ENCODE data around the gene FKBP6.
"Not testable (repeated sequence)": the region's sequence is repeated elsewhere in the genome, so short reads cannot be mapped to it uniquely, and the experiment has no call there.

DNA sequence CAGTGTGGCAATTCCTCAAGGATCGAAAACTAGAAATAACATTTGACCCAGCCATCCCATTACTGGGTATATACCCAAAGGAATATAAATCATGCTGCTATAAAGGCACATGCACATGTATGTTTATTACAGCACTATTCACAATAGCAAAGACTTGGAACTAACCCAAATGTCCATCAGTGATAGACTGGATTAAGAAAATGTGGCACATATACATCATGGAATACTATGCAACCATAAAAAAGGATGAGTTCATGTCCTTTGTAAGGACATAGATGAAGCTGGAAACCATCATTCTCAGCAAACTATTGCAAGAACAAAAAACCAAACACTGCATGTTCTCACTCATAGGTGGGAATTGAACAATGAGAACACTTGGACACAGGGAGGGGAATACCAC is 32.6 kb downstream of the FKBP6 start:
- TF ChIP-seq, protein P1, sequence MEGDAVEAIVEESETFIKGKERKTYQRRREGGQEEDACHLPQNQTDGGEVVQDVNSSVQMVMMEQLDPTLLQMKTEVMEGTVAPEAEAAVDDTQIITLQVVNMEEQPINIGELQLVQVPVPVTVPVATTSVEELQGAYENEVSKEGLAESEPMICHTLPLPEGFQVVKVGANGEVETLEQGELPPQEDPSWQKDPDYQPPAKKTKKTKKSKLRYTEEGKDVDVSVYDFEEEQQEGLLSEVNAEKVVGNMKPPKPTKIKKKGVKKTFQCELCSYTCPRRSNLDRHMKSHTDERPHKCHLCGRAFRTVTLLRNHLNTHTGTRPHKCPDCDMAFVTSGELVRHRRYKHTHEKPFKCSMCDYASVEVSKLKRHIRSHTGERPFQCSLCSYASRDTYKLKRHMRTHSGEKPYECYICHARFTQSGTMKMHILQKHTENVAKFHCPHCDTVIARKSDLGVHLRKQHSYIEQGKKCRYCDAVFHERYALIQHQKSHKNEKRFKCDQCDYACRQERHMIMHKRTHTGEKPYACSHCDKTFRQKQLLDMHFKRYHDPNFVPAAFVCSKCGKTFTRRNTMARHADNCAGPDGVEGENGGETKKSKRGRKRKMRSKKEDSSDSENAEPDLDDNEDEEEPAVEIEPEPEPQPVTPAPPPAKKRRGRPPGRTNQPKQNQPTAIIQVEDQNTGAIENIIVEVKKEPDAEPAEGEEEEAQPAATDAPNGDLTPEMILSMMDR (IDR thresholded peaks at IDR 0.05), result not testable (repeated sequence)
- not testable (repeated sequence) for TF ChIP-seq POLR2A (IDR thresholded peaks at IDR 0.05)
